GM12892 (cell line): ENCODE data around the gene ZNF655.

Experiments used
- DNase-seq: peaks from one replicate; pipeline ENCODE4 v3.0.0; 2011; ENCODE audit not compliant: insufficient read length
- FAIRE-seq: peaks from 2 replicates; lab custom pipeline; 2011; peaks lifted over from hg19 to GRCh38; lab: Jason Lieb, UNC
- POLR2A ChIP-seq: IDR thresholded peaks from 2 replicates; pipeline ENCODE4 v1.6.1; 2011; ENCODE audit warnings: low read depth, low read length, control low read depth
- POLR2AphosphoS5 ChIP-seq: IDR thresholded peaks from 2 replicates; pipeline ENCODE4 v1.6.1; 2011; ENCODE audit warnings: low read depth, low read length, control low read depth
- TAF1 ChIP-seq: IDR thresholded peaks from 2 replicates; pipeline ENCODE4 v1.6.1; 2011; ENCODE audit warnings: low read depth, mild to moderate bottlenecking, control low read depth, low read length, borderline replicate concordance

The ZNF655 gene

DNA sequence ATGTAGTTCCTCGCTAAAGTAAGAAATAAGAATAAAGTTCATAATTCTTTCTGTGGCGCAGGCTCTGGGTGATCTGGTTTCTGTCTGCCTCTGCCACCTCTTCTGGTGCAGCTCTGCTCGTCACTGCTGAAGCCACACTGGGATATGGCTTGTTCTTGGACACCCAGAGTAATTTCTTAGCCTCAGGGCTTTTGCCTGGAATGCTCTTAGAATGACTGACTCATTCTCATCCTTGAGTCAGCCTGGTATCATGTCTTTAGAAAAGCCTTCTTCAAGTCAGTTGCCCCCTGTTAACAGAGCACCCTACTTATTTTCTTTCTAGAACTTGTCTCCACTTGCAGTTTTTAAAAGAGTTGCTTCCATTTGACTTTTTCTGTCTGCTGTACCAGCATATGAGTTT lies 60.3 kb downstream of the ZNF655 start:
- FAIRE-seq (no peak), DNase-seq (no peak)
- no peak for TF ChIP-seq POLR2AphosphoS5
- no peak for TF ChIP-seq TAF1
- no peak for TF ChIP-seq POLR2A

DNA sequence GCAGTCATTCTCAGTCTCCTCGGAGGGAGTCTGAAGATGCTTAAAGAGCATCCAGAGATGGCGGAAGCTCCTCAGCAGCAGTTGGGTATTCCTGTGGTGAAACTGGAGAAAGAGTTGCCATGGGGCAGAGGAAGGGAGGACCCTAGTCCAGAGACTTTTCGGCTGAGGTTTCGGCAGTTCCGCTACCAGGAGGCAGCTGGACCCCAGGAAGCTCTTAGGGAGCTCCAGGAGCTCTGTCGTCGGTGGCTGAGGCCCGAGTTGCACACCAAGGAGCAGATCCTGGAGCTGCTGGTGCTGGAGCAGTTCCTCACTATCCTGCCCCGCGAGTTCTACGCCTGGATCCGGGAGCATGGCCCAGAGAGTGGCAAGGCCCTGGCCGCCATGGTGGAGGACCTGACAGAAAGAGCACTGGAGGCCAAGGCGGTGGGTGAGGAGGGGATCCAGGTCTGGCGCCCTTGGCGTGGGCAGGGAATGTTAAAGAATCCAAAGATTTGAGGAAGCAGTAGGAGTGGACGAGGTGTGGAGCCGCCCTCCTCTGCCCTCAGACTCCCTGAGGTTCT lies 61.2 kb downstream of the ZNF655 start:
- no peak for FAIRE-seq
- DNase-seq = no peak
- TF ChIP-seq POLR2AphosphoS5 (no peak), TAF1 (no peak), POLR2A (no peak)

GRCh38 chr7:99621271-99621670 lies 62.8 kb downstream of the ZNF655 start:
- DNase-seq (no peak), FAIRE-seq (no peak)
- TF ChIP-seq POLR2A (no peak), TAF1 (no peak), POLR2AphosphoS5 (no peak)

DNA sequence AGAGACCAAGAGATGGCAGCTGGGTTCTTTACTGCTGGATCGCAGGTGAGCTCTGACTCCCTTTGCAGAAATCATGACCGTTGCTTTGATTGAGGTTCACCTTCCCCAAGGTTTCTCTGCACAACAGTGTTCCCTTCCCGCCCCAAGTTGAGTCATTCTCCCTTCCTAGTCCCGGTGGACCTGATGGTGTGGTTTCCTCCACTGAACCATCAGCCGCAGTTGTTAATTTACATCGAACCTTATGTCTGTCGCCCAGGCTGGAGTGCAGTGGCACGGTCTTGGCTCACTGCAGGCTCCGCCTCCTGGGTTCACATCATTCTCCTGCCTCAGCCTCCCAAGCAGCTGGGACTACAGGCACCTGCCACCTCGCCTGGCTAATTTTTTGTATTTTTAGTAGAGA lies 64.2 kb downstream of the ZNF655 start:
- DNase-seq = no peak
- TF ChIP-seq TAF1 (no peak), POLR2AphosphoS5 (no peak), POLR2A (no peak)
- FAIRE-seq = no peak

GRCh38 chr7:99623091-99623693 lies 64.8 kb downstream of the ZNF655 start:
- no peak for DNase-seq
- TF ChIP-seq TAF1 (no peak), POLR2AphosphoS5 (no peak), POLR2A (no peak)
- no peak for FAIRE-seq

DNA sequence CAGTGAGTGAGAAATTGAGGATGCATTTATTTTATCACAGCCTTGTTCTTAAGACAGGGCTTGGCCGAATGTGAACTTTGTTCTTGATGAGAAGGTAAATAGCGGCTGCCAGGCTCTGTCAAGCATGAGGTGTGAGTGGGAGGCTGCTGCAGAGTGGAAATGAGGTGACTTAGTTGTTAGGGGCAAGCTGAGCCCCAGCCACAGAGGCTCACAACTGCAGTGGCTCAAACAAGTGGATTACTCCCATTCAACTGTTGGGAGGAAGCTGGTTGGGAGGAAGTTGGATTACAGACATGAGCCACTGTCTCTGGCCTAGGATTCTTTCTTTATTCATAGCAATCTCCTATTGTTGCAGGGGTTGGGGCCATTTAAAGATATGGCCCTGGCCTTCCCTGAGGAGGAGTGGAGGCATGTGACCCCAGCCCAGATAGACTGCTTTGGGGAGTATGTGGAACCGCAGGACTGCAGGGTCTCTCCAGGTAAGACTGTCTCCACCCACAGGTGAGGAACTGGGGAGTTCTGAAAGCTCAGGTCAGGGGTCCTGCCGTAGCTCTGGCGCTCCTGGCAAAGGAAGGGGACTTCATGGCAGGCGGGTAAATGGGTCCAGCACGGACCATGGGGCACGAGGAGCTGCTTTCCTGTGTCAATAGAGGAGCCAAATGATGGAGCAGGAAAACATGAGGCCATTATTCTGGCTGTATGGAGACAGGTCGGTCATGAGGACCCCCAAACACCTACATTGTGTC lies 65.4 kb downstream of the ZNF655 start:
- DNase-seq = no peak
- TF ChIP-seq TAF1 (no peak), POLR2A (no peak), POLR2AphosphoS5 (no peak)
- FAIRE-seq = no peak

- TF ChIP-seq TAF1 (no peak), POLR2AphosphoS5 (no peak), POLR2A (no peak)
Measured at GRCh38 chr7:99624484-99624883, 66.0 kb downstream of the ZNF655 start.

GRCh38 chr7:99625321-99625720 lies 66.9 kb downstream of the ZNF655 start:
- DNase-seq (no peak), FAIRE-seq (no peak)
- TF ChIP-seq POLR2A = no peak
- no peak for TF ChIP-seq TAF1
- TF ChIP-seq POLR2AphosphoS5 = no peak

More at GRCh38 chr7:99624484-99624883, 66.0 kb downstream of the ZNF655 start:
- no peak for DNase-seq
- FAIRE-seq = no peak

GRCh38 chr7:99625961-99626360 lies 67.5 kb downstream of the ZNF655 start:
- TF ChIP-seq POLR2A (no peak), TAF1 (no peak), POLR2AphosphoS5 (no peak)
- no peak for DNase-seq
- no peak for FAIRE-seq
